CD14-positive monocyte (primary cell): ENCODE results near the gene CCDC85C. TPM values are rescaled to one million over a fixed set of nuclear protein-coding genes. Genes with fewer than 3 reads are reported as not detected.

Experiments used
- DNase-seq, 3 donors: peaks; one replicate each; pipeline ENCODE4 v3.0.0-alpha.2; 2011 to 2022
- H2AFZ ChIP-seq: 2 replicates; pipeline ENCODE4 v1.6.0; 2012; ENCODE audit warnings: mild to moderate bottlenecking, low read depth, low read length, inconsistent platforms; ENCODE audit not compliant: insufficient read depth, poor library complexity, severe bottlenecking
- H3K27ac ChIP-seq, 2 donors: 1 replicate in 1 of 2; 2 replicates in 1 of 2; pipeline ENCODE4 v1.5.1; 2012 to 2013; ENCODE audit warnings: low read length in 2 of 2, control low read depth in 1 of 2, inconsistent platforms in 1 of 2, low read depth in 1 of 2, mild to moderate bottlenecking in 1 of 2
- H3K27me3 ChIP-seq, 2 donors: one replicate each; pipeline versions ENCODE4 v1.6.0 to v1.6.1; 2011 to 2013; ENCODE audit warnings: low read length in 2 of 2; ENCODE audit not compliant: control insufficient read depth in 2 of 2, insufficient read depth in 2 of 2
- H3K36me3 ChIP-seq, 2 donors: replicated peaks in 1 of 2; 1 replicate in 1 of 2; 2 replicates in 1 of 2; pipeline versions ENCODE4 v1.5.1 to v1.6.1; 2012 to 2013; ENCODE audit warnings: low read length in 2 of 2, control low read depth in 1 of 2, inconsistent platforms in 1 of 2, mild to moderate bottlenecking in 1 of 2; ENCODE audit not compliant: insufficient read depth in 2 of 2, control insufficient read depth in 1 of 2
- H3K4me1 ChIP-seq, 2 donors: 1 replicate in 1 of 2; 2 replicates in 1 of 2; pipeline versions ENCODE4 v1.5.1 to v1.6.1; 2012 to 2013; ENCODE audit warnings: low read length in 2 of 2, control low read depth in 1 of 2, inconsistent platforms in 1 of 2, mild to moderate bottlenecking in 1 of 2, moderate library complexity in 1 of 2; ENCODE audit not compliant: insufficient read depth in 2 of 2, control insufficient read depth in 1 of 2
- H3K4me2 ChIP-seq: replicated peaks from 2 replicates; pipeline ENCODE3; 2012; ENCODE audit warnings: low read length, moderate library complexity, mild to moderate bottlenecking; ENCODE audit not compliant: poor library complexity, severe bottlenecking; ENCODE audit errors: extremely low read depth
- H3K4me3 ChIP-seq, 3 experiments: fragments of 200-600 bp in 1 of 3; sonication (generic) in 1 of 3; replicated peaks in 1 of 3; 1 replicate in 2 of 3; 2 replicates in 1 of 3; pipeline ENCODE4 v1.5.1; 2011 to 2013; ENCODE audit warnings: low read length in 3 of 3, mild to moderate bottlenecking in 3 of 3, control low read depth in 2 of 3, low read depth in 2 of 3, inconsistent platforms in 1 of 3, moderate library complexity in 1 of 3
- H3K79me2 ChIP-seq: 2 replicates; pipeline ENCODE4 v1.6.0; 2012; ENCODE audit warnings: mild to moderate bottlenecking, control low read depth, inconsistent platforms, low read length, moderate library complexity; ENCODE audit not compliant: insufficient read depth
- H3K9ac ChIP-seq: 2 replicates; pipeline ENCODE4 v1.6.0; 2017; ENCODE audit warnings: low read length, mild to moderate bottlenecking; ENCODE audit not compliant: insufficient read depth, poor library complexity, severe bottlenecking
- H3K9me3 ChIP-seq, 2 donors: replicated peaks in 1 of 2; 1 replicate in 1 of 2; 2 replicates in 1 of 2; pipeline versions ENCODE4 v1.5.1 to v1.6.1; 2012 to 2013; ENCODE audit warnings: low read length in 2 of 2, control low read depth in 1 of 2; ENCODE audit not compliant: control insufficient read depth in 1 of 2, insufficient read depth in 1 of 2
- H4K20me1 ChIP-seq: 2 replicates; pipeline ENCODE4 v1.6.0; 2012; ENCODE audit warnings: mild to moderate bottlenecking, low read length, control low read depth, moderate library complexity; ENCODE audit not compliant: insufficient read depth
- H3K27ac Mint-ChIP-seq, 7 donors: one replicate each; pipeline ENCODE4 v1.8.0; 2020; ENCODE audit warnings: mild to moderate bottlenecking in 7 of 7, mixed read lengths in 7 of 7, moderate library complexity in 6 of 7, inconsistent platforms in 2 of 7
- H3K27me3 Mint-ChIP-seq, 3 donors: one replicate each; pipeline ENCODE4 v1.8.0; 2021 to 2022; ENCODE audit warnings: low read depth in 3 of 3, mild to moderate bottlenecking in 3 of 3, mixed read lengths in 3 of 3, moderate library complexity in 3 of 3, inconsistent platforms in 1 of 3
- H3K36me3 Mint-ChIP-seq, 2 donors: one replicate each; pipeline ENCODE4 v1.8.0; 2020; ENCODE audit warnings: mixed read lengths in 2 of 2, inconsistent platforms in 1 of 2, mild to moderate bottlenecking in 1 of 2
- H3K4me1 Mint-ChIP-seq: one replicate; pipeline ENCODE4 v1.8.0; 2020; ENCODE audit warnings: mild to moderate bottlenecking, mixed read lengths
- H3K4me3 Mint-ChIP-seq, 2 donors: one replicate each; pipeline ENCODE4 v1.8.0; 2020; ENCODE audit warnings: mild to moderate bottlenecking in 2 of 2, mixed read lengths in 2 of 2, moderate library complexity in 1 of 2
- H3K9me3 Mint-ChIP-seq, 7 donors: one replicate each; pipeline ENCODE4 v1.8.0; 2020 to 2022; ENCODE audit warnings: mixed read lengths in 7 of 7, mild to moderate bottlenecking in 6 of 7, moderate library complexity in 6 of 7, inconsistent platforms in 2 of 7
- CTCF ChIP-seq: fragments of 200-600 bp; IDR thresholded peaks from one replicate; pipeline ENCODE4 v1.8.0; 2022; ENCODE audit warnings: antibody characterized with exemption, mild to moderate bottlenecking
- WGBS: methylation state at CpG from one replicate; pipeline ENCODE4 v1.1.5; 2013; ENCODE audit warnings: missing lambda C conversion rate; ENCODE audit not compliant: insufficient coverage; 5-methylcytosine and 5-hydroxymethylcytosine counted together
- intact Hi-C, 2 donors: fragments of 100-400 bp; cut with micrococcal nuclease; formaldehyde crosslinking; loops; one replicate each; pipeline versions ENCODE4 v1.15.0 to v1.15.1; 2023
- polyA plus RNA-seq, 3 donors: library from polyadenylated mRNA; depleted of rRNA in 1 of 3; unstranded in 2 of 3; stranded (reverse) in 1 of 3; fragments of 300-500 nt in 2 of 3; fragments of >200 nt in 1 of 3; fragmentation: Illumina TruSeq in 2 of 3; gene quantifications; 1 replicate in 2 of 3; 2 replicates in 1 of 3; pipeline ENCODE4 v1.2.3, GENCODE V29; 2012 to 2021

Gene CCDC85C
- polyA plus RNA-seq, 3 donors, result under 0.01 to 0.03 TPM; not detected in 1

- peaks cover 0 to under 1% (median 0%) of the 10 kb centered on the region in 3 donors for H3K27me3 Mint-ChIP-seq
- Histone ChIP-seq H4K20me1 (no peaks in the 10 kb centered on the region), H3K79me2 (no peaks in the 10 kb centered on the region), H3K27ac (no peak overlapping the region), H3K27me3 (no peaks in the 10 kb centered on the region), H3K4me1 (no peaks in the 10 kb centered on the region), H3K36me3 (no peaks in the 10 kb centered on the region), H3K9ac (no peak overlapping the region), H3K9me3 (no peaks in the 10 kb centered on the region), H2AFZ (no peak overlapping the region), H3K4me2 (no peak overlapping the region), H3K4me3 (no peak overlapping the region)
- no peak for DNase-seq
- no peak overlapping the region for H3K4me3 Mint-ChIP-seq
- H3K27ac Mint-ChIP-seq, result no peak overlapping the region
- no peaks in the 10 kb centered on the region for H3K36me3 Mint-ChIP-seq
- intact Hi-C loops, result no loop called here
- no peaks in the 10 kb centered on the region for H3K9me3 Mint-ChIP-seq
- TF ChIP-seq CTCF, result no peak
- WGBS, result 86% methylated on average over 5 of the region's 5 CpGs
- H3K4me1 Mint-ChIP-seq, result no peaks in the 10 kb centered on the region
Measured at GRCh38 chr14:99576304-99576703, 27.7 kb downstream of the CCDC85C start.

- Histone ChIP-seq H3K4me2 (no peak overlapping the region), H3K4me3 (no peak overlapping the region), H3K36me3 (no peaks in the 10 kb centered on the region), H2AFZ (no peak overlapping the region), H3K27me3 (no peaks in the 10 kb centered on the region), H3K27ac (no peak overlapping the region), H3K79me2 (no peaks in the 10 kb centered on the region), H3K9ac (no peak overlapping the region), H3K4me1 (no peaks in the 10 kb centered on the region), H3K9me3 (no peaks in the 10 kb centered on the region), H4K20me1 (no peaks in the 10 kb centered on the region)
- no peak overlapping the region for H3K27ac Mint-ChIP-seq
- H3K27me3 Mint-ChIP-seq, result peaks cover 0 to 1% (median 0%) of the 10 kb centered on the region in 3 donors
- no peaks in the 10 kb centered on the region for H3K36me3 Mint-ChIP-seq
- H3K4me3 Mint-ChIP-seq, result no peak overlapping the region
- 88% methylated on average over 18 of the region's 22 CpGs for WGBS
- H3K9me3 Mint-ChIP-seq, result no peaks in the 10 kb centered on the region
- no peaks in the 10 kb centered on the region for H3K4me1 Mint-ChIP-seq
- no peak for DNase-seq
- intact Hi-C loops, result no loop called here
- TF ChIP-seq CTCF, result no peak
Measured at GRCh38 chr14:99575043-99576023, 28.7 kb downstream of the CCDC85C start.
